Lung (tissue), 12 donors: ENCODE results near the gene IFNA7. TPM values are rescaled to one million over a fixed set of nuclear protein-coding genes. Genes with fewer than 3 reads are reported as not detected.
"Not testable (repeated sequence)": the region's sequence is repeated elsewhere in the genome, so short reads cannot be mapped to it uniquely, and the experiment has no call there.

Experiments used
- ATAC-seq: fragments of 200-7000 bp; cut with Tn5 transposase; one replicate; pipeline ENCODE4 v1.9.1; 2020; ENCODE audit warnings: moderate number of reproducible peaks; ENCODE audit not compliant: insufficient read depth, low FRiP score
- DNase-seq, 3 donors: peaks; one replicate each; pipeline ENCODE4 v3.0.0-alpha.2; 2013 to 2017
- H3K27ac ChIP-seq, 2 donors: one replicate each; pipeline ENCODE4 v1.5.1; 2013; ENCODE audit warnings: mild to moderate bottlenecking in 2 of 2, moderate library complexity in 2 of 2, control low read depth in 1 of 2, inconsistent platforms in 1 of 2, low read depth in 1 of 2, low read length in 1 of 2
- H3K27me3 ChIP-seq, 3 donors: one replicate each; pipeline ENCODE4 v1.5.1; 2013; ENCODE audit warnings: low read length in 2 of 3; ENCODE audit not compliant: control insufficient read depth in 3 of 3, insufficient read depth in 3 of 3
- H3K36me3 ChIP-seq, 4 donors: one replicate each; pipeline ENCODE4 v1.5.1; 2013; ENCODE audit warnings: low read length in 4 of 4, mild to moderate bottlenecking in 1 of 4, moderate library complexity in 1 of 4; ENCODE audit not compliant: control insufficient read depth in 4 of 4, insufficient read depth in 4 of 4
- H3K4me1 ChIP-seq, 5 donors: one replicate each; pipeline ENCODE4 v1.5.1; 2013; ENCODE audit warnings: low read length in 5 of 5, mild to moderate bottlenecking in 2 of 5, moderate library complexity in 1 of 5; ENCODE audit not compliant: control insufficient read depth in 5 of 5, insufficient read depth in 5 of 5
- H3K4me3 ChIP-seq: one replicate; pipeline ENCODE4 v1.5.1; 2013; ENCODE audit warnings: mild to moderate bottlenecking, control low read depth, moderate library complexity
- H3K9ac ChIP-seq, 2 donors: one replicate each; pipeline ENCODE4 v1.5.1; 2013; ENCODE audit warnings: low read length in 2 of 2, control low read depth in 1 of 2; ENCODE audit not compliant: insufficient read depth in 1 of 2
- H3K9me3 ChIP-seq, 4 donors: one replicate each; pipeline ENCODE4 v1.5.1; 2013; ENCODE audit warnings: low read length in 3 of 4, mild to moderate bottlenecking in 1 of 4, moderate library complexity in 1 of 4; ENCODE audit not compliant: control insufficient read depth in 4 of 4, insufficient read depth in 3 of 4
- CTCF ChIP-seq: IDR thresholded peaks from 2 replicates; pipeline ENCODE4 v1.5.1; 2012; ENCODE audit warnings: mild to moderate bottlenecking; ENCODE audit errors: control extremely low read depth, extremely low read depth
- WGBS, 2 donors: extraction: QIAGEN DNeasy Blood & Tissue Kit; methylation state at CpG; one replicate each; pipeline ENCODE4 v1.1.7; 2013; 5-methylcytosine and 5-hydroxymethylcytosine counted together
- polyA plus RNA-seq, 2 donors: library from polyadenylated mRNA; stranded (reverse); fragments of 200-250 nt; gene quantifications; one replicate each; pipeline ENCODE4 v1.2.1, GENCODE V29; 2013
- total RNA-seq, 2 donors: library from RNA; depleted of rRNA in 1 of 2; stranded (reverse); fragments of >200 nt in 1 of 2; gene quantifications; one replicate each; pipeline ENCODE4 v1.2.1, GENCODE V29; 2014 to 2021
- donor health status: control.
- donor health status: control.
- donor health status: Bipolar disorder and iron deficiency.
- donor health status: healthy.
- donor health status: DM: yes; HTN: yes; CAD: no.

Gene IFNA7
- total and polyA plus RNA-seq, 4 donors = not detected

DNA sequence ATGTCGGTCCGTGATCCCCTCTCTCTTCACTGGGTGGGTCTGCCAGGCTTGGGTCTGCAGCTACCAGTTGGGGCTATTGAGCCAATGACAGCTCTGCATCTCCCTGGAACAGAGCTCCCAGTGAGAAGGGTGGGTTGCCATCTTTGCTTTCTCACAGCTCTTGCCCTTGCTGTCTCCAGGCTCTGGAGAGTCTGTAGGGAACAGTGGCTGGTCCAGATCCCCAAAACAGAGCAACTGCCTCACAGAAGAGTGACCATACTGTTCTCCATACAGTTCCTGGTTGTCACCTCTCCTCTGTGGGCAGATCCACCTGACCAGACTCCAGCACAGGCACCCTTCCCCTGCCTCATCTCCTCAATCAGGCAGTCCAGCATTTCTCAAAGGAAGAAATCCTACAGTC is 31.3 kb upstream of the IFNA7 start:
- Histone ChIP-seq H3K4me3 (no peak overlapping the region), H3K27me3 (no peaks in the 10 kb centered on the region), H3K4me1 (no peaks in the 10 kb centered on the region), H3K36me3 (no peaks in the 10 kb centered on the region), H3K9ac (no peak overlapping the region), H3K9me3 (no peaks in the 10 kb centered on the region), H3K27ac (no peak overlapping the region)
- DNase-seq = no peak
- no peak for TF ChIP-seq CTCF
- no peak for ATAC-seq
- WGBS, 2 donors = 95% methylated on average over 2 of the region's 2 CpGs

- no peak for TF ChIP-seq CTCF
- H3K9ac ChIP-seq = no peak within 1 kb of the TSS
- no peaks in the 10 kb centered on the region for H3K9me3 ChIP-seq
- 89 to 96% methylated on average over 2 of the region's 2 CpGs for WGBS, 2 donors
- ATAC-seq (no peak), DNase-seq (no peak)
- H3K36me3 ChIP-seq = no peaks in the 10 kb centered on the region
- H3K4me1 ChIP-seq = no peaks in the 10 kb centered on the region
- no peak within 1 kb of the TSS for H3K27ac ChIP-seq
- no peak within 1 kb of the TSS for H3K4me3 ChIP-seq
- H3K27me3 ChIP-seq = no peaks in the 10 kb centered on the region
Observed at GRCh38 chr9:21228122-21228521, 26.1 kb upstream of the IFNA7 start, which contains the start of gene IFNA17. IFNA17 (minus strand) TSS chr9:21228222; CDS start chr9:21228173, 49 bp downstream.

GRCh38 chr9:21217211-21217610 is 15.2 kb upstream of the IFNA7 start, which contains the start of gene IFNA16:
IFNA16 (minus strand) TSS chr9:21217311; CDS start chr9:21217305, 6 bp downstream.
- H3K27ac ChIP-seq, H3K9me3 ChIP-seq, ATAC-seq, DNase-seq, H3K4me1 ChIP-seq, H3K36me3 ChIP-seq, H3K27me3 ChIP-seq, H3K9ac ChIP-seq, H3K4me3 ChIP-seq: not testable (repeated sequence)
- 83 to 93% methylated on average over 1 of the region's 1 CpG for WGBS, 2 donors

DNA sequence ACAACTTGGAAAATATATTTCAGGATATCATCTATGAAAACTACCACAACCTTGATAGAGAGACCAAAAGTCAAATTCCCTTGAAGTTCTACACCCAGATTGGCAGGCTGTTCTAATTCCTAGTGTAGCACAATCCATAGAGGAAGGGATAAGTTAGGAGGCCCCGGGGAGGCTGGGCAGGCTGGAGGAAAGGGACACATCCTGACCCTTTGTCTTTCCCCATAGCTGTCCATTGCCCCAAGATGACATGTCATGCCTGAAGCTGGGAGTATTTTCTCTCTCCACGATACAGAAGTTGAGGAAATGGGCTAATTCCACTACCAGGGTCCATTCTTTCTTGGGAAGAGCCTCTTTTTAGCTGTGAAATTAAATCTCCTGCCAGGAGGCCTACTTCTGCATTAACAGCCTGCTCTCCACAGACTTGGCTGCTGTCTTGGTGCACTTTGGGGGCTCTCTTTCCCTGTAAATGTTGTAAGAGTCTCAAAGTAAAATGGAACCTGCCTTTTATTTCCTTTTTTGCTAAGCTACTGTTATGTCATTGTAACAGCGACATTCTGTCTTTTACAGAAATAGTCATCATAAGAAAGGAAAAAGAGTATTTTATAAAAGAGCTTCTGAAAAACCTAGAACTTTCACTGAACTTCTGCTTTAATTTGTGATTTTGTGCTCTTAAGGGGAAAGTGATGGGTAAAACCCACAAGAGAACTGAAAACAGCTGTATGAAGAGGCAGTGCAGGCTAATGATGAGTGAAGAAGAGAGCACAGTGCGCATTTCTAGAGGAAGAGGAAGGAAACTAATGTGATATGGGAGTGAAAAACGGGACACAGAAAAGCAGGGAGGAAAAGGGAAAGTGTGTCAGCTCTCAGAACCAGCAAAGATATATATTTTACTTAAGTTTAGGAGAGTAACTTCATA is 11.7 kb upstream of the IFNA7 start:
- 33 to 47% methylated on average over 5 of the region's 5 CpGs for WGBS, 2 donors
- H3K4me1 ChIP-seq, H3K4me3 ChIP-seq, H3K27ac ChIP-seq, H3K27me3 ChIP-seq, H3K9ac ChIP-seq, H3K9me3 ChIP-seq, H3K36me3 ChIP-seq, ATAC-seq: not testable (repeated sequence)
- peak in 1 of 3 donors; percentile 1 for DNase-seq

- H3K4me3 ChIP-seq, DNase-seq, H3K27me3 ChIP-seq, H3K4me1 ChIP-seq, H3K9ac ChIP-seq, H3K27ac ChIP-seq, ATAC-seq, H3K36me3 ChIP-seq, H3K9me3 ChIP-seq: not testable (repeated sequence)
- 71 to 76% methylated on average over 2 of the region's 2 CpGs for WGBS, 2 donors
Observed at GRCh38 chr9:21212160-21212559, 10.2 kb upstream of the IFNA7 start.

GRCh38 chr9:21210782-21211181 is 8.8 kb upstream of the IFNA7 start:
- not testable (repeated sequence) for H3K27me3 ChIP-seq, H3K9me3 ChIP-seq, H3K27ac ChIP-seq, H3K36me3 ChIP-seq, H3K4me1 ChIP-seq, H3K4me3 ChIP-seq, H3K9ac ChIP-seq, ATAC-seq, DNase-seq
- WGBS, 2 donors = 87 to 92% methylated on average over 2 of the region's 2 CpGs
